GM18508 (cell line): ENCODE measurements around the gene ROR1.
"Not testable (repeated sequence)": the region's sequence is repeated elsewhere in the genome, so short reads cannot be mapped to it uniquely, and the experiment has no call there.

Experiments
- ATAC-seq: cut with Tn5 transposase; IDR thresholded peaks from one replicate; pipeline ENCODE4 v1.9.1; 2021; ENCODE audit warnings: moderate number of reproducible peaks; ENCODE audit not compliant: insufficient read depth, unreplicated experiment

The ROR1 gene

DNA sequence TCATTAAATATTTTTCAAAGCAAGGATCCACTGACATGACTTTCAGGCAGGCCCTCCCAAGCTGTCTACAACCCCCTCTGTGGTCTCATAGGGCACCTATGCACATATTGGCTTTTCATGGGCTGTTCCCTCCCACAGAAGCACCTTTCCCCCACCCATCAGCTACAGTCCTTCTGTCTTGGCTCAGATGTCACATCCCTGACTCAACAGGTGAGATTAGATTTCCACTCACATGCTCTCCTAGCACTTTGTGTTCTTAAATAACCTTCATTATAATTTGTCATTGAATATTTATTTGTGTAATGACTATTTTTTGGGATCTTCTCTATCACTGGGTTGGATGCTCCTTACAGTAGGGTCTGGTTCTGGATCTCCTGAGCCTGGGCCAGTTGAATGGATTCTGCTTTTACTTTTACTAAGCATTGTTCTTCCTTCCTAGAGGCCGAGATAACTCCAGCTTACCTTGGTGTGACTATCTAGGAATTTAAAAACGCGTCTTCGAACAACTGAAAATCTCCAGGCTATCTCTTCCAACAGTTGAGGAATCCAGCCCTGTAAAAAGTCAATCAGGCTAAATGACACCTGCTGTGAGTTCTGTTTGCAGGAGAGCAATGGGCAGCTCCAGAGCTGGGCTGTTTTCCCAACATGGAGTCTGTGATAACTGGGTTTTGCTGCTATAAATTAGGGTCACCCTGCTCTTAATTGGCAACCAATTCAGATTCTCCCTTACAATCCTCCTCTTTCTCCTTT lies 16.2 kb downstream of the ROR1 start:
- ATAC-seq = no peak

DNA sequence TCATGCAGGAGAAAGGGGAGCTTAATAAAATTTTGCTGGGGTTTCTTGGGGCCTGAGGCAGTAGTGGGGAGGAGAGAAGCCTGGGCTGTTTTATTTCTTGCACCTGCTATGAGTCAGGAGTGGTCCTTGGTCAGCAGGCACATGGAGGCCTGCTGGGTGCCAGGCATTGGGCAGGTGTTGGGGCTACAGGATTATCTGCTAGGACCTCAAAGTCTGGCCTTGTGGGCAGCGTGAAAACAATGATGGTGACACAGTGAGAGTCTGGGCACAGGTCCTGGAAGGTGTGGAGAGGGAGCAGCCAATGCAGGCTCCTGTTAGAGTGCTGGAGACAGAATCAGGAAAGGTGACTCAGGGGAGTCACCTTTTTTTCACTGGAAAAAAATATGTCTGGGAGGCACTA lies 17.2 kb downstream of the ROR1 start:
- ATAC-seq = no peak

DNA sequence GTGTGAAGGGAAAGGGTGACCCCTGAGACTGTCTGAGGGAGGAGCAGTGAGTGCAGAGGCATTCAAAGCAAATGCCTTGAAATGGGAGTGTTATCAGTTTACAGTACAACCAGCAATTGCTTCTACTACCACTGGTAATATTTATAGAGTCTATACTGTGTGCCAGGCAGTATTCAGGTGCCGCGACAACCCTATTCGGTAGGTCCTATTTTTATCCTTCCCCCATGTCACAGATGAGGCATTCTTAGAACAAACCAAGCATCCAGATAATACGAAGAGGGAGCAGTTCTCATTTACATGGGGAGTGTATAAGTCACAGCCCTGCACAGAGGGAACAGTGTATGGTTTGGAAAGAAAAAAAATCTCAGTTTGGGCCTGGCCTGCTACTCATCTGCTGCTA lies 18.3 kb downstream of the ROR1 start:
- no peak for ATAC-seq

DNA sequence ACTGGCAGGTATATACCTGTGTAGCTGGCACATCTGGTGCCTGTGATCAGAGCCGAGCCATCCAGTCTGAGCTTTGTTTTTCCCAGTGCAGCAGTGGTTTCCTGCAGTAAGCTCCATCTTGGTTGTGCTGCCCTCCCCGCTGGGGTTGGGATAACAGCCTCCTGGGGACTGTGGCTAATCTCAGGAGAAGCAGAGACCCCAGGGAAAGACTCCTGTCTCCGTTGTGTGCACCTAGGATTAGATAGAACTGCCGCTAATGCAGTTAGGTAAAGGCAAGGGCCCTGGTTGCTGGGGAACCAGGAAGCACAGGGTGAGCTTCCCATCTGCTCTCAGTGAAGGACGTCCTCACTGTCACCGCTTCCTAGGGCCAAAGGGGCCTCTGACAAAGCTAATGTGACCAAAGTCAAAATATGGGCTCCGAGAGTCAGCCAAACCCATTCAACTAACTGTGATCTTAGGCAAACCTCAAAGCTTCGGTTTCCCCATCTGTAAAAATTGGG lies 20.0 kb downstream of the ROR1 start:
- no peak for ATAC-seq

DNA sequence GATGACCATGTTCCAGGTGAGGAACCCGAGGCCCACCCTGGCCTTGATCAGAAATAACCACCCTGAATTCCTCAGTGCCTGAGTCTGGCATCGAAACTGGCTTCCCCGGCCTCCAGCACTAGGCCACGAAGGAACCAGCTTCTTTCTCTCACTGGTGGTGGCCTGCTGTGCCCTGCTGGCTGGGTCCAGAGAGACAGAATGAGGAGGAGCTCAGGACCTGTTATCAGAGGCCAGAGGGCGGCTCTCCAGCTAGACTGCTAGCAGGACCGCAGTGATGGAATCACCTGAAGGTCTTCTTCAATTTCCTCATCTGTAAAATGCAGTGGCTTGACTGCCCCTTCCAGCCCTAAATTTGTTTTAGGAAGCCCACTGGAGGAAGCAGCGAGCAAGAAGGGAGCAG lies 20.5 kb downstream of the ROR1 start:
- ATAC-seq = no peak

DNA sequence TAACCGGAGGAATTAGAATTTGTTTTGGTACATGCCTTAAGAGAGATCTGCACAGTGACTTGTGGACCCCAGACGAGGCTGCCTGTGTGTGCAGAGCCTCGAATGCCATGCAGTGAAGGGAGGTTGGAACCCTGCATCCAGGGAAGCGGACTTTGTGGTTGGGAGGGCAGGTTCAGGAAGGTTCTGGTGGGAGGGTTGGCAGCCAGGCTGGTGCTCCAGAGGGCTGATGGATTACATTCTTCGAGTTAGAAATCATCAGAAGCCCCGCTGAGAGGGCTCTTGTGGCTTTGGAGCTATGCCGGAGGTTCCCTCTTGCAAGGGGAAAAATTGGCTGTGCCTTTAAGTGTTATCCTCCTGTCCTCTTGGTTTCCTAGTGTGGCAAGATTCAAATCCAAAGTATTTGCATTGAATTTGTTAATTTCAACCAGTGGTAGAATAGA lies 21.1 kb downstream of the ROR1 start:
- no peak for ATAC-seq

DNA sequence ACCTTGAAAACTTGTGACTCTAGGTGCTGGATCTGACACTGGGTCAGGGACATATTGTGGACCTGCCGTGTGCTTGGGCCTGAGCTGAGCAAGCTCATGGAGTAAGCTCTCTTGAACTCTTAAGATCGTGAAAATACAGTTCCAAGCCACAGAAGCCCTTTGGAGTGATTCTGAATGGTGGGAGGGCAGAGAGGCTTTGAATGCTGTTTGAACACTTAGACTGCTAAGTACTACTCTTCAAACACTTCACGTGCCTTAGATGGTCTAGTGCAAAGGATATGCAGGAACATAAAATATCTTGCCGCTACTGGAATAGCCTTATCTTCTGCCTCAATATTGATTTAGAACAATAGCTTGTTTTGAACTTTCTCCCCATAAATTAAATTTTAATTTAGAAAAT lies 21.6 kb downstream of the ROR1 start:
- ATAC-seq = no peak

DNA sequence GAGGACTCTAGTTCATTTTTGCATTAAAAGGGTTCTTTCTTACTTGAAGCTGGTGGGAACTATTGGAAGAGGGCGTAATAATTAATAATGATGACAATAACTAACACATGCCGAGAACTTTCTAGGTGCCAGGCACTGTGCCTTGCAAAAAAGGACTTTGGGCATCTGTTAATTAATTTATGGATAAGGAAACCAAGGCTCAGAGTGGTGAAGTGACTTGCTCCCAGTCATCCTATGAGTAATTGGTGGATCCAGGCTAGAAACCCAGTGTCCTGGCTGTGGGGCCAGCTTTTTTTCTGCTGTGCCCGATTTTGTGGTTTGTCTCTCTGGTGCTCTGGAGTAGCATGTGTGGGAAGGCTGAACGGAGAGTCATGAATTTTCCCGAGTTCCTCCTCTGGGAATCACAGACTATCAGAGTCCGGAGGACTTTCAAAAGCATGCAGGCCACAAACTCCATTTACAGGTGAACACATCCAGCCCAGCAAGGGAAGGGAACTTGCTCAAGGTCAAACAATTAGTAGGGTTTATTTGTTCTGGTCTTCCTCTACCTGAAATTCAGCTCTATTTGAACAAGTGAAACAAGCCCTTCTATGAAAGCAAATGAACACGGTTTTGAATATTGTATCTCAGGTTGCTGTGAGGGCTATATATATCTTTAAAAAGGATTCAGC lies 23.4 kb downstream of the ROR1 start:
- ATAC-seq = no peak

DNA sequence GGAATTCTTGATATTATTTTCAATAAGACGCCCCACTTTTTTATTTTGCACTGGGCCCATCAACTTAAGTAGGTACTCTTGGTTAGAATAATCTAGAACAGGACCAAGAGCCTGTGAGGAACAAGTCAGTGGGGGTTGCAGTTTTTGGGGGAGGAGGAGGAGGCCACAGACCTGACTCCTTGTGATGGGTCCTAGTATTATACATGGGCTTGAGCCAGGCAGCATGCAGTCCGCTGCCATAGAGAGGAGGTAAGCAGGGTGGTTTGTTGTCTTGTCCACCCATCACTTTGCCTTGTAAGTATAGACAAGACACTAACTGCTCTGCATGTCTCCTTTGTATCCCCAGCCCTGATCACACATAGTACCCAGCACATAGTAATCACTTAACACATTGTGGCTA lies 24.5 kb downstream of the ROR1 start:
- ATAC-seq = no peak

DNA sequence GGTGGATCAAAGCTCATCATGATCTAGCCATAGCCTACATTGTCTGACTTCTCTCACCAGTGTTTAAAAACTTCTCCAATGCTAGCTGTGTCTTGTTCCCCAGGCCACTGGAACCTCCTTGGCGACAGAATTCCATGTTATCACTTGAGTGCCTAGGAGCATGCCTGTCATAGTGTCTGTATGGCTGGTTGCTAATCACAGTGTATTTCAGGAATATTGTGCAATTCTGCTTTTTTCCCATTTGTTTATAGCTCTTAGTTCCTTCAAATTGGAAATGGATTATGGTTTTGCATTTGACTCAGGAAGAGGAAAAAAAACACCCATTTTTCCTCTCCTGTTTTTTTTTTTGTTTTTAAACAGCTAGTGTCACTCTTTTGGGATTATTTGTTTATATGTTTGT lies 25.5 kb downstream of the ROR1 start:
- no peak for ATAC-seq

DNA sequence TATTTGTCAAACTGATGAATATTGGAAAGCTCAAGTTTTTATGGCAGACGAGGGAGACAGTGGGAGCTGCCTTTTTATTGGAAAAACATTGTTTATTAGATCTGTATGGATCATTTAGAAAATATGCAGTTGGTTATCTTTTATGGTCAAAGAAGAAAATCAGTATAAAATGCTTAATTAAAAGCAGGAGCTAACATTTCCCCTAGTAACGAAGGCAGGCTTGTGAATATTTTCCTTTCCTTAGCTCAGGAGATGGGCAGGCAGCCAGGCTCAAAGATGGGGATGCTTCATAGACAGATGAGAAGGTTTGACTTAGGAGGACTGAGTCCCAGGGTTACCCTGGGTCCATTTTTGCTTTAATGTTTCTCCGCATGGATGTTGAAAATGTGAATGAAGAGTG lies 26.0 kb downstream of the ROR1 start:
- no peak for ATAC-seq

DNA sequence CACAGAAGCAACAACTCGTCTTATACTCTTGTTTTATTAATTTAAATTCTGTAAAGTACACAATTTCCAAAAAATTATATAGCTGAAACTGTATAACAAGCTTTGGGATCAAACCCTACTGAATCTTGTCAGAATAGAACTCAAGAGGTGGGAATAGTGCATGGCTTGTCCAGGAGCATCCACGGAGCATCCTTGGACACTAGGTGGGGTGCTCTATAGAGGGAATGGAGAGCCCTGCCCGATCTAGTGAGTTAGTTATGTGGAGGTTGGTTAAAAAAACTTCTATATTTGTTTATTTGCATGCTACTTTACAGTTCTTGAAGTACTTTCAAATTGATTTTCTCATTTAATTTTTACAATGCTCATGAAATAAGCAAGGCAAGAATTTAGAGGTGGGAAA lies 28.3 kb downstream of the ROR1 start:
- ATAC-seq = no peak

DNA sequence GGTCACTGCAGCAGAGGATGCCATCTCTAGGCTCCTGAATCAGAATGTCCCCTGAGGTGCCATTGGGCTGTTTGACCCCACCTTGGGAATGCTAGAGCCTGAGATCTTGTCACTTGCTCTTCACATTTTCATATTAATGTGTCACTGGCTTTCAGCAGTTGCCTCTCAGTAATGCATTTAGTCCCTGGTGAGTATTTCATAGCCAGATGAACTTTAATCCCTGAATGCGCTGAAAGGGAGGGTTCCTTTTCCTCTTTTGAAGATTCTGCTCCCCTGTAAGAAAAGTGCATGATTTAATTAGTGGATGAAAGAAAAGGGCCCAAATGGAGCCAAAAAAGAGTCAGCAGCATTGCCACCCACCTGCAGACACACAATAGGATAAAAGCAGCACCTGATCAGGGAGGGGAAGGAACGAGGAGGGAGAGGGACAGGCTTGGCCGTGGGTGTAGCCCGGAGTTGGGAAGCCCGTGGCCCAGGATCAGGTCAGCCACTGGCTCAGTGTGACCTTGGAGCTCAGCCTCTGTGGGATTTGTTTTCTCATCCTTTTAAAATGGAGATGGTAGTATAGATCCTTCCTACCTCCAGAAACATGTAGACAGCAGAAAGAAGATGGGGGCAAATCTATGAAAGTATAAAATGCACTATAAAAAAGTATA lies 31.1 kb downstream of the ROR1 start:
- ATAC-seq = no peak

DNA sequence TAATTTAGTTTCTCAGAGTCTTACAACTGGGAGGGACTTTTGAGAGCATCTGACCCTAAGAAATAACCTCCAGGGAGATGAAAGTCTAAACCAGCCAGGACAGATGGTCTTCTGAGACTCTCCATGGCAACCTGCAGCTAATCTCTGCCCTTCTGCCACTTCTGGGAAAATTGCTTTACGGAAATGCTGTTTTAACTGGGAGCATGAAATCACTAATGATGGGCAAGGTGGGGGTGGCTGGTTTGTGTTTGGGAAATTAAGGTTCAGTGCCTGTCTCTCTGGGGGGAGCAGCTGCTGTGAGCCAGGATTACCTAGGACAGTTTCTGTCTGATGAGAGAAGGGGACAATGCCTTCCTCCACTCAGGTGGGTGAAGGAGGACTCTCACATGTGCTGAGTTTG lies 33.2 kb downstream of the ROR1 start:
- no peak for ATAC-seq

DNA sequence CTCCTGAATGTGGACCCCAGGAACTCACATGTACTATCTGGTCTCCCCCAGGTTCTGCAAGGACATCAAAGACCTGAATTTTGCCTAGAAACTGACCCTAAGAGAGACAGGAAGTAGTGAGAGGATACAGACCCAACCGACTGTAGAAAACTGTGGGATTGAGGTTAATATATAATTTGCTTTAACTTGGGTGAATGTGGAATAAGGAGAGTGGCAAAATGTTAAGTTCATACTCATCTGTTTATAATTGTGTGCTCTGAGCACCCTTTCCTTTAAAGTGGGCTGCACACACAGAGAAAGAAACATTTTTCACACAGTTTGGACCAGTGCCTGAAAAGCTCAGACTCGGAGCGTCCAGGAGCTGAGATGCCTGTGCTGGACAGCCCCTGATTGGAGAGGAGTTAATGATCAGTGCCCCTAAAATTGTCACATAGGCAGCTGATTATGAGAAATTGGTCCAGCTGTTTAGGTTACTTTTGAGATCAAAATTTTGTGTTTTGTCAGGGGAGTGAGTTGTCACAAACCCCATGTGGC lies 37.2 kb downstream of the ROR1 start:
- ATAC-seq = no peak

DNA sequence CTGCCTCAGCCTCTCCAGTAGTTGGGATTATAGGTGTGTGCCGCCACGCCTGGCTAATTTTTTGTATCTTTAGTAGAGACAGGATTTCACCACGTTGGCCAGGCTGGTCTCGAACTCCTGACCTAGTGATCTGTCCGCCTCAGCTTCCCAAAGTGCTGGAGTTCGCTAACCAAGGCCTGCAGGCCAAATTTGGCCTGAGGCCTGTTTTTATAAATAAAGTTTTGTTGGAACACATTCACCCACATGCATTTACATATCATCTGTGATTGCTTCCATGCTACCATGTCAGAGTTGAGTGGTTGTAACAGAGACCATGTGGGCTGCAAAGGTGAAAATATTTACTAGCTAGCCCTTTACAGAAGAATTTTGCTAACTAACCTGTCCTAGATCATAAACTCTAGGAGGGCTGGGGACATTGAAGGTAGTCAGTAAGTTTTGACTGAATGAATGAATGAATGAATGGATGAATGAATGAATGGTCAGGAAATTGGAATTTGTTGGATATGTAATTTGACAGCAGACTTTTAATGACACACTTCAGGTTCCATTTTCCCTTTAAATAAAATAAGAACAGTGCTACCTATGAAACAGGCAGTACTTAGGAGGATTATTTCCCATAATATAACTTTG lies 38.4 kb downstream of the ROR1 start:
- no peak for ATAC-seq

DNA sequence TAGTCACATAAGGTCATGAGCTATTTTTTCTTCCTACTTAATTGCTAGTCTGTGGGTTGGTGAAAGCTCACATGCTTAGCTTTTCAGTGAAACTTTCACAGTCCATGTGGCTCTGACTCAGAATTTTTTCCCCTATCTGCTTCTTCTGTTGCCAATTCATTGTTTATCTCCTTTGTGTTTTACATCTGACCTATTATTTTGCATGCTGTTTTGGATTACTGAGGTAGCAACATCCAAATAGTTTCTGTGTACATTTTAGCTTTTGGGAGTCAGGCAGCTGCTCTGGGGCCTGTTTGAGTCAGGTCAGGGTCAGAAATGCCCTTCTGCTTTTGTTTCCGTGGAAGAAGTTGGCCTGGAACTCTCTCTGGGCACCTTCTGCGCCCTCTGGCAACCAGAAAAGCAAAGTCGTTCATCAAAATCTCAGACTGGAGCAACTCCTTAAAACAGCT lies 40.0 kb downstream of the ROR1 start:
- ATAC-seq = no peak

DNA sequence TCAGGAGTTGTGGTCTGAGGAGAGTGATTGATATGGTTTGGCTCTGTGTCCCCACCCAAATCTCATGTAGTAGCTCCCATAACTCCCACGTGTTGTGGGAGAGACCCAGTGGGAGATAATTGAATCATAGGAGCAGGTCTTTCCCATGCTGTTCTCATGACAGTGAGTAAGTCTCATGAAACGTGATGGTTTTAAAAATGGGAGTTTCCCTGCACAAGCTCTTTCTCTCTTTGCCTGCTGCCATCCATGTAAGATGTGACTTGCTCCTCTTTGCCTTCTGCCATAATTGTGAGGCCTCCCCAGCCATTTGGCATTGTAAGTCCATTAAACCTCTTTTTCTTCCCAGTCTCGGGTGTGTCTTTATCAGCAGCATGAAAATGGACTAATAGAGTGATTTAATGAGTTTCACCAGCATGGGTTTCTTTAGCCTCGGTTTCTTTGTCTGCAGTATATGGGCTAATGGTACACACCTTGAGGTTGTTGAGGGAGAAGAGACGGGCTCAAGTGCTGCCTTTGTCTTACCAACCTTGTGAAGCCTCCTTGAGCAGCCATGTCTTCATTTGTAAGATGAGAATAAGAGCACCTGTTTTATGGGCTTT lies 42.5 kb downstream of the ROR1 start:
- not testable (repeated sequence) for ATAC-seq

DNA sequence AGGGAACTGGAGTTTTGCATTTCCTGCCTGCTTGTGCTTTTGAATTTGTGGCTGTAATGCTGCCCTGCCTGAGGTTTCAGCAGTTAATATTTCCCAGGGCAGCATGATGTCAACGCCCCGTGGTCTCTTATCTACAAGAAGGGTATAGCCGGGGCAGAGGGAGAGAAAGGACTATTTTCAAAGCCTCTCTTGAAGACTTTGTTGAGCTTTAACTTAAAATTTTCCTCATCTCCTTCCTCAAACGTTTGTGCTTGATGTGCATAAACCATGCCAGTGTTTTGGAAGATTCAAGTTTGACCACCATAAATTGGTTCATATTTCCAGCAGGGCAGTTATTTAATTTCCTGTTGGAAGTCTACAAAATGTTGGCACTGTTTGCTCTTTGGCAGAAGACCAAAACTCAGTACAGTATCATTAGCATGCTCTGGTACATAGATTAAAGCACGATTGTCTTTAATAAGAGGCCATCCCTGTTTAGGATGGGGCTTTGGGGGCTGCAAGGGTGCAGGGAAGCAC lies 43.4 kb downstream of the ROR1 start:
- ATAC-seq = no peak

DNA sequence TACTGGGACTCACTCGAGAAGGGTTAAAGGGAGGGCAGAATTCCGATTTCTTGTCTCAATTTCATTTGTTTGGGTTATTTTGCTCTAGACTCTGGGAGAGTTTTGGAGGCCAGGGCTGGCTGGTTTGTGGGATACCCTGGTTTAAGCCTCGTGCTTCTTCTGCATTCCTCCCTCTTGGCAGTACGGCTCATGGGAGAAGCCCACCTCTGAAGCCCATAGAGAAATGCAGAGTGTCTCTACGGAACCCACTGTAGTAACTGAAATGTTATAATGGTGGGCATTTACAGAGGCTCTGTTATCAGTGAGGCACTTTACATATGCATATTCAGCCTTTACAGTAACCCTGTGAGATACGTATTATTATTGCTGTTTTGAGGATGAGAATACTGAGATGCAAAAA lies 43.9 kb downstream of the ROR1 start:
- ATAC-seq = no peak
